NT2/D1 (cell line): Measurements from ENCODE around the gene GTF3C6.
"Not testable (repeated sequence)": the region's sequence is repeated elsewhere in the genome, so short reads cannot be mapped to it uniquely, and the experiment has no call there.

Source experiments
- DNase-seq: peaks from one replicate; pipeline ENCODE4 v3.0.0-alpha.2; 2011; ENCODE audit warnings: low read depth, low spot score
- H3K27me3 ChIP-seq: 2 replicates; pipeline ENCODE4 v1.6.0; 2011; ENCODE audit warnings: mild to moderate bottlenecking; ENCODE audit not compliant: insufficient read length, insufficient read depth
- H3K36me3 ChIP-seq: 2 replicates; pipeline ENCODE4 v1.6.1; 2011; ENCODE audit warnings: mild to moderate bottlenecking, low read length, mixed read lengths; ENCODE audit not compliant: insufficient read depth, insufficient read length
- H3K4me1 ChIP-seq: 2 replicates; pipeline ENCODE4 v1.5.1; 2011; ENCODE audit not compliant: insufficient read depth, insufficient read length
- H3K4me3 ChIP-seq: 2 replicates; pipeline ENCODE4 v1.5.1; 2011; ENCODE audit warnings: low read depth; ENCODE audit not compliant: insufficient read length
- H3K9ac ChIP-seq: 2 replicates; pipeline ENCODE4 v1.6.0; 2011; ENCODE audit warnings: low read depth; ENCODE audit not compliant: insufficient read length
- H3K9me3 ChIP-seq: 2 replicates; pipeline ENCODE4 v1.5.1; 2011; ENCODE audit warnings: mild to moderate bottlenecking, low read length; ENCODE audit not compliant: insufficient read depth
- SUZ12 ChIP-seq: IDR thresholded peaks from 2 replicates; pipeline ENCODE4 v1.6.1; 2011; ENCODE audit not compliant: insufficient read length, insufficient read depth; ENCODE audit errors: extremely low read depth
- YY1 ChIP-seq: IDR thresholded peaks from 2 replicates; pipeline ENCODE4 v1.6.1; 2011; ENCODE audit not compliant: insufficient read length, insufficient read depth
- ZNF274 ChIP-seq: IDR thresholded peaks from 2 replicates; pipeline ENCODE4 v1.6.1; 2011; ENCODE audit warnings: mild to moderate bottlenecking, low read depth, low read length

Gene GTF3C6

GRCh38 chr6:111011360-111012142 is 53.0 kb downstream of the GTF3C6 start:
- Histone ChIP-seq H3K27me3 (no peaks in the 10 kb centered on the region), H3K9ac (no peak overlapping the region), H3K4me3 (no peak overlapping the region), H3K4me1 (no peaks in the 10 kb centered on the region), H3K9me3 (peaks cover 19% of the 10 kb centered on the region), H3K36me3 (peaks cover 69% of the 10 kb centered on the region)
- DNase-seq, result no peak
- TF ChIP-seq ZNF274 (no peak), YY1 (no peak), SUZ12 (no peak)

- no peak for DNase-seq
- Histone ChIP-seq H3K9me3 (peaks cover 19% of the 10 kb centered on the region), H3K4me1 (no peaks in the 10 kb centered on the region), H3K9ac (no peak overlapping the region), H3K36me3 (peaks cover 69% of the 10 kb centered on the region), H3K4me3 (no peak overlapping the region), H3K27me3 (no peaks in the 10 kb centered on the region)
- TF ChIP-seq YY1 (no peak), SUZ12 (no peak), ZNF274 (no peak)
These were observed 53.6 kb downstream of the GTF3C6 start for GRCh38 chr6:111012143-111012452.

GRCh38 chr6:111012520-111012919 is 54.0 kb downstream of the GTF3C6 start:
- H3K9ac ChIP-seq, H3K4me1 ChIP-seq, H3K27me3 ChIP-seq, H3K4me3 ChIP-seq, DNase-seq: not testable (repeated sequence)
- H3K9me3 ChIP-seq, result peaks cover 19% of the 10 kb centered on the region
- H3K36me3 ChIP-seq, result peaks cover 69% of the 10 kb centered on the region

- DNase-seq, result no peak
- no peak for TF ChIP-seq ZNF274
- no peak for TF ChIP-seq YY1
- TF ChIP-seq SUZ12, result no peak
- Histone ChIP-seq H3K27me3 (no peaks in the 10 kb centered on the region), H3K36me3 (peaks cover 69% of the 10 kb centered on the region), H3K9me3 (peaks cover 22% of the 10 kb centered on the region), H3K4me1 (no peaks in the 10 kb centered on the region), H3K4me3 (no peak overlapping the region), H3K9ac (no peak overlapping the region)
These were observed 54.8 kb downstream of the GTF3C6 start for GRCh38 chr6:111013144-111013915.

DNA sequence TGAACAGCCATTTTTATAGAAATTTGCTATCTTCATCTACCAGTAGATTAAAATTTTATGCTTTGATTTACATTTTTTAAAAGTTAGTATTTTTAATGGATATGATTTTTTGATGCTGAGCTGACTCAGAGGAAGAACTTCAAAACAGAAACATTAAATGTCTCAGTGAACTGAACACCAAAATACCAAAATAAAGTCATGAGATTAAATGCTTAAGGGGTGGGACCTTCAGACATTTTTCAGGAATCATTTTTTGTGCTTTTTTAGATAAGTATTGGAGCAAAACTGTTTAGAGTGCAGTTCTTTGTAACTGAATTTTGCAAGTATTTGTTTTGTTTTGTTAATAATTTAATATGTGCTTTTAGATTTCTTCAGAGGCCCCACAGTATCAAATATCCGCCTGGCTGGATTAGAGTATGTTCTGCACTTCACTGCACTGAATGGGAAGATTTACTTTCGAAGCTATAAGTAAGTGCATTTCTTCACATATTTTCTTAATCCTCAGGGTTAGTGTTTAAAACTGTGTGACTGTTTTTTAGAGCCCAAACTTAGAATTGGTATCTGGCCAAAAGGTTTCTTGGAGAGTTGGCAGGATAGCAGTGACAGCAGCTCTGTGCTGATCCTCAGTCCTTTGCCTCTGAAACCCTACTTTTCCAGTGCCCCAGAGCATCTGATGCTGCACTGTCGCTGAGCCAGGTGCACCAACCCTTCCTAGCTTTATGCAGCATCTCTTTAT is 57.1 kb downstream of the GTF3C6 start:
- no peak for TF ChIP-seq SUZ12
- TF ChIP-seq ZNF274, result no peak
- no peak for TF ChIP-seq YY1

GRCh38 chr6:111017241-111017640 is 58.7 kb downstream of the GTF3C6 start:
- Histone ChIP-seq H3K36me3 (peaks cover 53% of the 10 kb centered on the region), H3K9me3 (peaks cover 24% of the 10 kb centered on the region)
- DNase-seq, result not testable (repeated sequence)

More for the DNA sequence above, 57.1 kb downstream of the GTF3C6 start:
- no peak for DNase-seq
- no peak overlapping the region for H3K4me3 ChIP-seq
- H3K9ac ChIP-seq, result no peak overlapping the region
- peaks cover 65% of the 10 kb centered on the region for H3K36me3 ChIP-seq
- H3K9me3 ChIP-seq, result peaks cover 24% of the 10 kb centered on the region
- H3K4me1 ChIP-seq, result no peaks in the 10 kb centered on the region
- H3K27me3 ChIP-seq, result no peaks in the 10 kb centered on the region

More at GRCh38 chr6:111017241-111017640, 58.7 kb downstream of the GTF3C6 start:
- H3K9ac ChIP-seq, H3K4me1 ChIP-seq, H3K27me3 ChIP-seq, H3K4me3 ChIP-seq: not testable (repeated sequence)
